Fibroblast of lung (primary cell): Measurements from ENCODE around the gene PCBP3. TPM values are rescaled to one million over a fixed set of nuclear protein-coding genes. Genes with fewer than 3 reads are reported as not detected.

Source experiments
- DNase-seq, 2 donors: peaks; one replicate each; pipeline versions ENCODE4 v3.0.0 to v3.0.0-alpha.2; 2010; ENCODE audit warnings: low read depth in 2 of 2
- H2AFZ ChIP-seq: 2 replicates; pipeline ENCODE4 v1.5.1; 2012; ENCODE audit warnings: low read length, control low read depth, inconsistent platforms
- H3K27ac ChIP-seq: 2 replicates; pipeline ENCODE4 v1.5.1; 2011; ENCODE audit warnings: low read length, control low read depth; ENCODE audit not compliant: insufficient read depth
- H3K27me3 ChIP-seq: 2 replicates; pipeline ENCODE4 v1.5.1; 2011; ENCODE audit warnings: mild to moderate bottlenecking, low read length; ENCODE audit not compliant: control insufficient read depth, insufficient read depth
- H3K36me3 ChIP-seq: 2 replicates; pipeline ENCODE4 v1.5.1; 2011; ENCODE audit warnings: low read length; ENCODE audit not compliant: control insufficient read depth, insufficient read depth
- H3K4me1 ChIP-seq: 2 replicates; pipeline ENCODE4 v1.5.1; 2011; ENCODE audit warnings: low read length; ENCODE audit not compliant: control insufficient read depth, insufficient read depth; ENCODE audit errors: extremely low read depth
- H3K4me2 ChIP-seq: 2 replicates; pipeline ENCODE4 v1.5.1; 2011; ENCODE audit warnings: low read length, control low read depth; ENCODE audit not compliant: insufficient read depth; ENCODE audit errors: extremely low read depth
- H3K4me3 ChIP-seq, 4 experiments: fragments of 200-600 bp in 1 of 4; sonication (generic) in 1 of 4; replicated peaks in 1 of 4; 2 replicates each; pipeline ENCODE4 v1.5.1; 2011 to 2016; ENCODE audit warnings: low read length in 4 of 4, low read depth in 3 of 4, mild to moderate bottlenecking in 3 of 4, control low read depth in 2 of 4, inconsistent platforms in 1 of 4, mixed read lengths in 1 of 4; ENCODE audit not compliant: insufficient read depth in 1 of 4; ENCODE audit errors: control extremely low read depth in 1 of 4
- H3K79me2 ChIP-seq: 2 replicates; pipeline ENCODE4 v1.5.1; 2012; ENCODE audit warnings: mild to moderate bottlenecking, low read length, inconsistent platforms; ENCODE audit not compliant: control insufficient read depth, insufficient read depth
- H3K9ac ChIP-seq: 2 replicates; pipeline ENCODE4 v1.5.1; 2011; ENCODE audit warnings: mild to moderate bottlenecking, low read length, control low read depth; ENCODE audit not compliant: insufficient read depth
- H3K9me3 ChIP-seq: 2 replicates; pipeline ENCODE4 v1.5.1; 2012; ENCODE audit warnings: low read depth, low read length; ENCODE audit not compliant: control insufficient read depth, insufficient read depth
- H4K20me1 ChIP-seq: 2 replicates; pipeline ENCODE4 v1.5.1; 2011; ENCODE audit warnings: low read length; ENCODE audit not compliant: control insufficient read depth, insufficient read depth; ENCODE audit errors: extremely low read depth
- CTCF ChIP-seq, 2 donors: IDR thresholded peaks in 1 of 2; conservative IDR thresholded peaks in 1 of 2; 1 replicate in 1 of 2; 2 replicates in 1 of 2; pipeline ENCODE4 v1.5.1; 2011 to 2012; ENCODE audit warnings: low read length in 2 of 2, control low read depth in 1 of 2, inconsistent platforms in 1 of 2, low read depth in 1 of 2, mild to moderate bottlenecking in 1 of 2
- EZH2 ChIP-seq: IDR thresholded peaks from 2 replicates; pipeline ENCODE4 v1.5.1; 2012; ENCODE audit warnings: low read length, control low read depth, mild to moderate bottlenecking; ENCODE audit errors: missing control alignments
- polyA plus RNA-seq, 2 donors: library from polyadenylated mRNA; depleted of rRNA in 1 of 2; stranded (reverse) in 1 of 2; unstranded in 1 of 2; fragments of >200 nt; gene quantifications; 2 replicates each; pipeline ENCODE4 v1.2.1, GENCODE V29; 2011 to 2012; ENCODE audit warnings: missing spikeins in 1 of 2
- total RNA-seq: library from RNA; depleted of rRNA; stranded (reverse); fragments of >200 nt; gene quantifications from 2 replicates; pipeline ENCODE4 v1.2.1, GENCODE V29; 2014

Gene PCBP3
- total and polyA plus RNA-seq, 2 donors (not counting 1 experiment from before 2014, with no cell fraction given), result 0.51 to 1.7 TPM

DNA sequence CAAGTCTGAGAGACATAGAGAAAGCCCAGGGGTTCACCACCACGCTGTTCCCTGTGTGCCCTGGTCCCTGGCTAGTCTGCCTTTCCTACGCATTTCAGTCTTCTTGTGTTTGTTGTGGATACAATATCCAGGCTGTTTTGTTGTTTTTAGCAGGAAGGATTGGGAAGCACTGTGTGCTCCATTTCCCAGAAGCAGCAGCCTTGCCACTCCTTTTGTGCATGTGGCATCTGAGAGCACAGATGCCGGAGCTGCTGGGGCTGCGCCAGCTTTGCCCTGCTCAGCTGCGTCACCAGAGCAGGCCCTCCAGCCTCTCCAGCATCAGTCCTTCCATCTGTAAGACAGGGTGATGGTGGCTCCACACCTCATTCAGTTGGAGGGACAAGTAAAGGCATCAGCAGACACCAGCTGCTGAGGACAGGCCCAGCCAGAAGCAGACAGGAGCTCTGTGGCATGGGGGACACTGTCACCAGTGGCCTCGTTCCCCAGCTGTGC lies 243.6 kb downstream of the PCBP3 start:
- peak; percentile 30 to 50 for DNase-seq
- no peaks in the 10 kb centered on the region for H3K4me1 ChIP-seq
- H4K20me1 ChIP-seq, result no peaks in the 10 kb centered on the region
- H3K79me2 ChIP-seq, result no peaks in the 10 kb centered on the region
- TF ChIP-seq EZH2, result no peak
- no peak for TF ChIP-seq CTCF (conservative IDR thresholded peaks at IDR 0.05 in 1 of 2, IDR thresholded peaks at IDR 0.05 in 1 of 2; ENCODE audit: low read depth in 1 of 2, low read length in 2 of 2)
- H3K36me3 ChIP-seq, result no peaks in the 10 kb centered on the region
- no peaks in the 10 kb centered on the region for H3K9me3 ChIP-seq
- H3K9ac ChIP-seq, result no peak overlapping the region
- no peak overlapping the region for H3K4me2 ChIP-seq
- peaks cover 4% of the 10 kb centered on the region for H3K27me3 ChIP-seq
- no peak overlapping the region for H3K27ac ChIP-seq
- H3K4me3 ChIP-seq, result no peak overlapping the region
- no peak overlapping the region for H2AFZ ChIP-seq

GRCh38 chr21:45887788-45888187 lies 244.3 kb downstream of the PCBP3 start:
- H3K79me2 ChIP-seq, result no peaks in the 10 kb centered on the region
- no peak overlapping the region for H2AFZ ChIP-seq
- H3K27ac ChIP-seq, result no peak overlapping the region

DNA sequence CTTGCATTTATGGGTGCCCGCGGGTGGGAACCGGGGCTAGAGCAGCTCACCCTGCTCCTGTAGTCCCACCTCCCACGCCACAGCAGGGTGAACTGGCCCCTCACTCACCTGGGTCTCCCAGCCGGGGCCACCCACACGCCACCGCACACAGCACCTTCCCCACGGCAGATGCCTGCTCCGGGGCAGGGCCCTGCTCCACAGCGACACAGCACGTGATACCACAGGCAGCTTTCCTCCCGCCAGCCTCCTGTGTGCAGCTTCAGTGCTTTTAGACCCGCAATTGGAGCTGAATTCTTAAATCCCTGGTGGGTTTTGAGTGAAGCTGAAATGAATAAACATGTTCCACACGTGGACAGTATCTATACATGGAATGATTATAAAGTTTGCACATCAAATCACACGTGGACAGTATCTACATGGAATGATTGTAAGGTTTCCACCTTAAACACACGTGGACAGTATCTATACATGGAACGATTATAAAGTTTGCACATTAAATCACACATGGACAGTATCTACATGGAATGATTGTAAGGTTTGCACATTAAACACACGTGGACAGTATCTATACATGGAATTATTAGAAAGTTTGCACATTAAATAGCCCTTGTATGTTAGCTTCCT lies 245.0 kb downstream of the PCBP3 start:
- no peak for TF ChIP-seq CTCF (conservative IDR thresholded peaks at IDR 0.05 in 1 of 2, IDR thresholded peaks at IDR 0.05 in 1 of 2; ENCODE audit: low read depth in 1 of 2, low read length in 2 of 2)
- TF ChIP-seq EZH2, result no peak
- DNase-seq, result no peak
- no peaks in the 10 kb centered on the region for H4K20me1 ChIP-seq
- H3K79me2 ChIP-seq, result no peaks in the 10 kb centered on the region
- H3K9ac ChIP-seq, result no peak overlapping the region
- no peaks in the 10 kb centered on the region for H3K36me3 ChIP-seq
- no peaks in the 10 kb centered on the region for H3K9me3 ChIP-seq
- no peak overlapping the region for H3K4me3 ChIP-seq
- H3K27me3 ChIP-seq, result peaks cover 4% of the 10 kb centered on the region
- H3K27ac ChIP-seq, result no peak overlapping the region
- H2AFZ ChIP-seq, result no peak overlapping the region
- no peak overlapping the region for H3K4me2 ChIP-seq
- H3K4me1 ChIP-seq, result no peaks in the 10 kb centered on the region

More at GRCh38 chr21:45887788-45888187, 244.3 kb downstream of the PCBP3 start:
- H3K9me3 ChIP-seq, result no peaks in the 10 kb centered on the region
- H4K20me1 ChIP-seq, result no peaks in the 10 kb centered on the region
- H3K4me3 ChIP-seq, result no peak overlapping the region
- DNase-seq, result no peak
- H3K4me2 ChIP-seq, result no peak overlapping the region
- peaks cover 4% of the 10 kb centered on the region for H3K27me3 ChIP-seq
- no peak for TF ChIP-seq CTCF (conservative IDR thresholded peaks at IDR 0.05 in 1 of 2, IDR thresholded peaks at IDR 0.05 in 1 of 2; ENCODE audit: low read depth in 1 of 2, low read length in 2 of 2)
- TF ChIP-seq EZH2, result no peak
- H3K4me1 ChIP-seq, result no peaks in the 10 kb centered on the region
- no peak overlapping the region for H3K9ac ChIP-seq
- H3K36me3 ChIP-seq, result no peaks in the 10 kb centered on the region
